GM23338 (cell line): Measurements from ENCODE around the gene MICAL3.

Source experiments
- CREB1 ChIP-seq: fragments of 250-450 bp; sonication (Bioruptor Pico); IDR thresholded peaks from 2 replicates; pipeline ENCODE4 v1.5.0; 2020; ENCODE audit warnings: low read depth, mild to moderate bottlenecking, moderate library complexity
- CTCF ChIP-seq, 2 experiments: fragments of 200-600 bp in 1 of 2; sonication (generic) in 1 of 2; conservative IDR thresholded peaks; 2 replicates each; pipeline versions ENCODE4 v1.5.1 to v1.6.1; 2016 to 2017; ENCODE audit warnings: antibody characterized with exemption in 2 of 2, low read depth in 2 of 2, mild to moderate bottlenecking in 2 of 2, moderate library complexity in 1 of 2
- ETS1 ChIP-seq: IDR thresholded peaks from 2 replicates; pipeline ENCODE4 v1.6.1; 2016; ENCODE audit warnings: antibody characterized with exemption
- EZH2 ChIP-seq: fragments of 200-600 bp; sonication (generic); IDR thresholded peaks from one replicate; pipeline ENCODE4 v1.8.0; 2017; ENCODE audit warnings: antibody characterized with exemption, mild to moderate bottlenecking, low read depth; ENCODE audit not compliant: unreplicated experiment
- EZH2phosphoT487 ChIP-seq: fragments of 200-600 bp; sonication (generic); IDR thresholded peaks from one replicate; pipeline ENCODE4 v1.8.1; 2018; ENCODE audit warnings: antibody characterized with exemption; ENCODE audit not compliant: unreplicated experiment
- JUNB ChIP-seq: IDR thresholded peaks from one replicate; pipeline ENCODE4 v1.6.1; 2016; ENCODE audit warnings: antibody characterized with exemption; ENCODE audit not compliant: unreplicated experiment
- NANOG ChIP-seq: IDR thresholded peaks from 2 replicates; pipeline ENCODE4 v1.6.1; 2016; ENCODE audit warnings: antibody characterized with exemption, borderline replicate concordance
- POLR2AphosphoS5 ChIP-seq: IDR thresholded peaks from 2 replicates; pipeline ENCODE4 v1.6.1; 2016; ENCODE audit warnings: antibody characterized with exemption, low read depth
- REST ChIP-seq: IDR thresholded peaks from one replicate; pipeline ENCODE4 v1.6.1; 2018; ENCODE audit warnings: antibody characterized with exemption; ENCODE audit not compliant: unreplicated experiment
- STAT1 ChIP-seq: IDR thresholded peaks from one replicate; pipeline ENCODE4 v1.6.1; 2016; ENCODE audit warnings: antibody characterized with exemption; ENCODE audit not compliant: unreplicated experiment
- ZNF331 ChIP-seq: fragments of 250-450 bp; sonication (Bioruptor Pico); IDR thresholded peaks from 2 replicates; pipeline ENCODE4 v1.5.0; 2020; ENCODE audit warnings: low read depth, mild to moderate bottlenecking, moderate library complexity
- ZNF462 ChIP-seq: fragments of 250-450 bp; sonication (Bioruptor Pico); IDR thresholded peaks from 2 replicates; pipeline ENCODE4 v1.5.0; 2020; ENCODE audit warnings: mild to moderate bottlenecking, moderate library complexity

- TF ChIP-seq CTCF (conservative IDR thresholded peaks at IDR 0.05; ENCODE audit: low read depth in 2 of 2): no peak
- TF ChIP-seq EZH2: no peak
- no peak for TF ChIP-seq REST
- TF ChIP-seq CREB1 (CRISPR knock-in tag): no peak
- TF ChIP-seq EZH2phosphoT487: no peak
- TF ChIP-seq ETS1: no peak
- no peak for TF ChIP-seq ZNF331 (CRISPR knock-in tag)
- TF ChIP-seq POLR2AphosphoS5: no peak
- TF ChIP-seq NANOG: no peak
- no peak for TF ChIP-seq ZNF462 (CRISPR knock-in tag)
- TF ChIP-seq JUNB: no peak
- TF ChIP-seq STAT1: no peak
Measured at GRCh38 chr22:17822087-17822486, 202.3 kb downstream of the MICAL3 start.
